SK-N-SH (cell line): Measurements from ENCODE around the gene SLC10A7. TPM values are rescaled to one million over a fixed set of nuclear protein-coding genes. Genes with fewer than 3 reads are reported as not detected.

Source experiments
- CTCF ChIA-PET: fragments of 300-600, 350-600 bp; formaldehyde crosslinking; extraction: SDS; loops from one replicate; lab custom pipeline; 2021; lab: Yijun Ruan, JAX
- POLR2A ChIA-PET: fragments of 350-600 bp; sonication (Branson Sonifier 250); formaldehyde crosslinking; extraction: SDS; loops from one replicate; lab custom pipeline; 2020; ENCODE audit warnings: antibody characterized with exemption, inconsistent platforms; lab: Yijun Ruan, JAX
- DNase-seq: peaks from one replicate; pipeline ENCODE4 v3.0.0; 2012
- H2AFZ ChIP-seq: fragments of 200-600 bp; sonication (generic); 2 replicates; pipeline ENCODE4 v1.8.1; 2016; ENCODE audit warnings: antibody characterized with exemption, mild to moderate bottlenecking, low read depth
- H3F3A ChIP-seq: fragments of 200-600 bp; sonication (generic); replicated peaks from 2 replicates; pipeline ENCODE3; 2016; ENCODE audit warnings: antibody characterized with exemption, mild to moderate bottlenecking; ENCODE audit not compliant: insufficient read depth
- H3K27ac ChIP-seq, 2 experiments: fragments of 200-500 bp in 1 of 2; fragments of 200-600 bp in 1 of 2; sonication (Bioruptor generic) in 1 of 2; sonication (generic), shearing (Covaris generic) in 1 of 2; 2 replicates each; pipeline versions ENCODE4 v1.5.1 to v1.6.1; 2014 to 2016; ENCODE audit warnings: low read depth in 2 of 2, inconsistent platforms in 1 of 2, low read length in 1 of 2, mild to moderate bottlenecking in 1 of 2, mixed read lengths in 1 of 2
- H3K27me3 ChIP-seq: fragments of 200-600 bp; sonication (generic), shearing (Covaris generic); 2 replicates; pipeline ENCODE4 v1.6.1; 2016; ENCODE audit warnings: mixed run types; ENCODE audit not compliant: insufficient read depth
- H3K36me3 ChIP-seq, 2 experiments: fragments of 200-500 bp in 1 of 2; fragments of 200-600 bp in 1 of 2; sonication (Bioruptor generic) in 1 of 2; sonication (generic) in 1 of 2; replicated peaks in 1 of 2; 2 replicates each; pipeline versions ENCODE3 to v1.5.1; 2014 to 2016; ENCODE audit warnings: low read length in 1 of 2, mild to moderate bottlenecking in 1 of 2; ENCODE audit not compliant: insufficient read depth in 2 of 2, control insufficient read depth in 1 of 2
- H3K4me1 ChIP-seq, 2 experiments: fragments of 200-500 bp in 1 of 2; fragments of 200-600 bp in 1 of 2; sonication (Bioruptor generic) in 1 of 2; sonication (generic), shearing (Covaris generic) in 1 of 2; 2 replicates each; pipeline versions ENCODE4 v1.5.1 to v1.6.1; 2014 to 2016; ENCODE audit warnings: low read depth in 1 of 2, low read length in 1 of 2, mixed run types in 1 of 2; ENCODE audit not compliant: insufficient read depth in 2 of 2, control insufficient read depth in 1 of 2
- H3K4me2 ChIP-seq: fragments of 200-600 bp; sonication (generic), shearing (Covaris generic); 2 replicates; pipeline ENCODE4 v1.6.1; 2017; ENCODE audit warnings: mixed run types
- H3K4me3 ChIP-seq, 2 experiments: fragments of 200-500 bp in 1 of 2; fragments of 200-600 bp in 1 of 2; sonication (Bioruptor generic) in 1 of 2; sonication (generic), shearing (Covaris generic) in 1 of 2; 2 replicates each; pipeline versions ENCODE4 v1.5.1 to v1.8.1; 2014 to 2016; ENCODE audit warnings: low read depth in 2 of 2, inconsistent platforms in 1 of 2, low read length in 1 of 2, mild to moderate bottlenecking in 1 of 2, mixed read lengths in 1 of 2, moderate library complexity in 1 of 2
- H3K79me2 ChIP-seq: fragments of 200-600 bp; sonication (generic); 2 replicates; pipeline ENCODE4 v1.8.1; 2017; ENCODE audit warnings: mild to moderate bottlenecking; ENCODE audit not compliant: insufficient read depth
- H3K9ac ChIP-seq: fragments of 200-600 bp; sonication (generic); 2 replicates; pipeline ENCODE4 v1.6.1; 2017; ENCODE audit warnings: mixed run types
- H3K9me2 ChIP-seq: fragments of 200-600 bp; sonication (generic); 2 replicates; pipeline ENCODE4 v1.6.1; 2017; ENCODE audit warnings: mixed run types
- H3K9me3 ChIP-seq: fragments of 200-600 bp; sonication (generic); 2 replicates; pipeline ENCODE4 v1.6.1; 2017; ENCODE audit warnings: mixed run types, mild to moderate bottlenecking, moderate library complexity
- H4K20me1 ChIP-seq: fragments of 200-600 bp; sonication (generic); 2 replicates; pipeline ENCODE4 v1.6.1; 2017; ENCODE audit warnings: mild to moderate bottlenecking, mixed run types; ENCODE audit not compliant: insufficient read depth
- CHD2 ChIP-seq: fragments of 150-350 bp; IDR thresholded peaks from 2 replicates; pipeline ENCODE4 v1.6.1; 2018; ENCODE audit warnings: low read length; ENCODE audit not compliant: partially characterized antibody
- ELF1 ChIP-seq: IDR thresholded peaks from 2 replicates; pipeline ENCODE4 v1.4.0; 2012
- EP300 ChIP-seq, 2 experiments: IDR thresholded peaks; 2 replicates each; pipeline versions ENCODE4 v1.4.0 to v1.6.1; 2012; ENCODE audit warnings: borderline replicate concordance in 1 of 2, low read depth in 1 of 2, low read length in 1 of 2
- FOXM1 ChIP-seq: IDR thresholded peaks from 2 replicates; pipeline ENCODE4 v1.4.0; 2012; ENCODE audit warnings: low read depth, mild to moderate bottlenecking
- GABPA ChIP-seq: IDR thresholded peaks from 2 replicates; pipeline ENCODE4 v1.4.0; 2012; ENCODE audit warnings: low read depth, mild to moderate bottlenecking
- GATA2 ChIP-seq: sonication (generic); formaldehyde crosslinking; IDR thresholded peaks from 2 replicates; pipeline ENCODE4 v1.5.0; 2020; ENCODE audit warnings: mild to moderate bottlenecking, missing genetic modification reagents
- MEF2A ChIP-seq: IDR thresholded peaks from 2 replicates; pipeline ENCODE4 v1.4.0; 2012; ENCODE audit warnings: low read depth, borderline replicate concordance
- NRF1 ChIP-seq: IDR thresholded peaks from 2 replicates; pipeline ENCODE4 v1.6.1; 2012; ENCODE audit warnings: low read depth, mild to moderate bottlenecking, low read length
- RAD21 ChIP-seq: IDR thresholded peaks from 2 replicates; pipeline ENCODE4 v1.6.1; 2012; ENCODE audit warnings: mild to moderate bottlenecking, low read length
- RCOR1 ChIP-seq: fragments of 150-350 bp; IDR thresholded peaks from 2 replicates; pipeline ENCODE4 v1.6.1; 2017; ENCODE audit warnings: antibody characterized with exemption, low read length
- REST ChIP-seq: IDR thresholded peaks from 2 replicates; pipeline ENCODE4 v1.6.1; 2012; ENCODE audit warnings: mild to moderate bottlenecking, low read depth, low read length, moderate library complexity
- SIN3A ChIP-seq: IDR thresholded peaks from 2 replicates; pipeline ENCODE4 v1.6.1; 2012; ENCODE audit warnings: low read depth, mild to moderate bottlenecking, low read length, moderate library complexity, borderline replicate concordance
- TAF1 ChIP-seq: IDR thresholded peaks from 2 replicates; pipeline ENCODE4 v1.6.1; 2012; ENCODE audit warnings: low read depth, mild to moderate bottlenecking, low read length, moderate library complexity, borderline replicate concordance
- TCF12 ChIP-seq: IDR thresholded peaks from 2 replicates; pipeline ENCODE4 v1.4.0; 2012
- YY1 ChIP-seq: IDR thresholded peaks from 2 replicates; pipeline ENCODE4 v1.4.0; 2012; ENCODE audit warnings: low read depth, mild to moderate bottlenecking
- WGBS: methylation state at CpG from one replicate; pipeline ENCODE4 v1.1.6; 2017; ENCODE audit warnings: low lambda C conversion rate; 5-methylcytosine and 5-hydroxymethylcytosine counted together
- polyA plus RNA-seq, 3 experiments: library from polyadenylated mRNA; depleted of rRNA; stranded (reverse); fragments of >200 nt; gene quantifications; 2 replicates each; pipeline ENCODE4 v1.2.3, GENCODE V29; 2012
- TF ChIP-seq, protein P1 (sequence below): fragments of 200-600 bp; sonication (generic); IDR thresholded peaks from 2 replicates; pipeline ENCODE4 v1.6.1; 2017; ENCODE audit warnings: antibody characterized with exemption, mild to moderate bottlenecking, moderate library complexity
- TF ChIP-seq, protein P2 (sequence below): IDR thresholded peaks from 2 replicates; pipeline ENCODE4 v1.4.0; 2012; ENCODE audit warnings: low read depth

SLC10A7 gene
- polyA plus RNA-seq, 1 of the 3 experiments (the other 2 are of a cell fraction), result 3.3 TPM

- TF ChIP-seq, protein P1, sequence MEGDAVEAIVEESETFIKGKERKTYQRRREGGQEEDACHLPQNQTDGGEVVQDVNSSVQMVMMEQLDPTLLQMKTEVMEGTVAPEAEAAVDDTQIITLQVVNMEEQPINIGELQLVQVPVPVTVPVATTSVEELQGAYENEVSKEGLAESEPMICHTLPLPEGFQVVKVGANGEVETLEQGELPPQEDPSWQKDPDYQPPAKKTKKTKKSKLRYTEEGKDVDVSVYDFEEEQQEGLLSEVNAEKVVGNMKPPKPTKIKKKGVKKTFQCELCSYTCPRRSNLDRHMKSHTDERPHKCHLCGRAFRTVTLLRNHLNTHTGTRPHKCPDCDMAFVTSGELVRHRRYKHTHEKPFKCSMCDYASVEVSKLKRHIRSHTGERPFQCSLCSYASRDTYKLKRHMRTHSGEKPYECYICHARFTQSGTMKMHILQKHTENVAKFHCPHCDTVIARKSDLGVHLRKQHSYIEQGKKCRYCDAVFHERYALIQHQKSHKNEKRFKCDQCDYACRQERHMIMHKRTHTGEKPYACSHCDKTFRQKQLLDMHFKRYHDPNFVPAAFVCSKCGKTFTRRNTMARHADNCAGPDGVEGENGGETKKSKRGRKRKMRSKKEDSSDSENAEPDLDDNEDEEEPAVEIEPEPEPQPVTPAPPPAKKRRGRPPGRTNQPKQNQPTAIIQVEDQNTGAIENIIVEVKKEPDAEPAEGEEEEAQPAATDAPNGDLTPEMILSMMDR, result no peak
- TF ChIP-seq TAF1 (no peak), RCOR1 (no peak), NRF1 (no peak), GATA2 (CRISPR knock-in tag) (no peak), MEF2A (no peak), YY1 (no peak), EP300 (IDR thresholded peaks at IDR 0.05; ENCODE audit: borderline replicate concordance in 1 of 2, low read depth in 1 of 2, low read length in 1 of 2) (no peak), ELF1 (no peak), RAD21 (no peak), CHD2 (no peak), GABPA (no peak)
- TF ChIP-seq, protein P2, sequence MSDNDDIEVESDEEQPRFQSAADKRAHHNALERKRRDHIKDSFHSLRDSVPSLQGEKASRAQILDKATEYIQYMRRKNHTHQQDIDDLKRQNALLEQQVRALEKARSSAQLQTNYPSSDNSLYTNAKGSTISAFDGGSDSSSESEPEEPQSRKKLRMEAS, result no peak
- H3F3A ChIP-seq, result peaks cover 20% of the 10 kb centered on the region
- H3K4me3 ChIP-seq, result no peak overlapping the region
- H3K9me3 ChIP-seq, result no peaks in the 10 kb centered on the region
- no peaks in the 10 kb centered on the region for H3K9me2 ChIP-seq
- no peak overlapping the region for H3K4me2 ChIP-seq
- ChIA-PET POLR2A (no interaction called here), CTCF (no interaction called here)
- H2AFZ ChIP-seq, result no peak overlapping the region
- peaks cover 0 to 30% of the 10 kb centered on the region in 2 experiments; a peak in 3 of 4 replicates for H3K4me1 ChIP-seq
- DNase-seq, result no peak
- no peaks in the 10 kb centered on the region for H3K79me2 ChIP-seq
- no peak overlapping the region for H3K9ac ChIP-seq
- no peaks in the 10 kb centered on the region for H4K20me1 ChIP-seq
- H3K27me3 ChIP-seq, result no peaks in the 10 kb centered on the region
- H3K27ac ChIP-seq, result no peak overlapping the region
- WGBS, result 90% methylated on average over 3 of the region's 3 CpGs
- H3K36me3 ChIP-seq, result no peaks in the 10 kb centered on the region
These were observed 152.3 kb downstream of the SLC10A7 start for GRCh38 chr4:146369446-146369845.

DNA sequence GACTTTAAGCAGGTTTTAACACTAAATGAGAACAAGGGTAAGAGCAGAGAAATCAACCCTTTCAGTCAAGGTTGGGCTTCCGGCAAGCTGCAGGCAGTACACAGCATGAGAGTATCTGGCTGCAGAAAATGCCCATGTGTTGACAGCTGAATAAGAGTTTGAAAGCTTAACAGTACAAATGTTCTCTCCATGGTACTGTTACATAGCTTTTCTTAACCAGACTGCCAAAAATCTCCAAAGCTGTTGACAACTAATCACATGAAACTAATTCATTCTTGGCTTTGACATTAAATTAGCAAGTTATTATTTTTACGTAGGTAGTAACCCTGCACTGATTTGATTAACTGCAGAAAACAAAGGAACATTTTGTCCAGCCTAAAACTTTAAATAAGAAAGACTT, 153.5 kb downstream of the SLC10A7 start:
- H3K27ac ChIP-seq, result no peak overlapping the region
- H3K36me3 ChIP-seq, result no peaks in the 10 kb centered on the region
- H3K9me3 ChIP-seq, result no peaks in the 10 kb centered on the region
- DNase-seq, result no peak
- H3K79me2 ChIP-seq, result no peaks in the 10 kb centered on the region
- ChIA-PET CTCF (no interaction called here), POLR2A (no interaction called here)
- no peak overlapping the region for H3K4me3 ChIP-seq
- H3K27me3 ChIP-seq, result no peaks in the 10 kb centered on the region
- peaks cover 0 to 30% of the 10 kb centered on the region in 2 experiments; a peak in 3 of 4 replicates for H3K4me1 ChIP-seq
- H3K4me2 ChIP-seq, result no peak overlapping the region
- TF ChIP-seq SIN3A, result no peak
- peak; percentile 25 for TF ChIP-seq TCF12
- no peak for TF ChIP-seq FOXM1
- TF ChIP-seq REST, result peak; percentile 46; the same call in 1 of the 2 replicates
- no peaks in the 10 kb centered on the region for H4K20me1 ChIP-seq
- H3F3A ChIP-seq, result peaks cover 20% of the 10 kb centered on the region
- WGBS, result 86% methylated on average over 2 of the region's 2 CpGs
- H3K9ac ChIP-seq, result no peak overlapping the region
- no peak overlapping the region for H2AFZ ChIP-seq
- no peaks in the 10 kb centered on the region for H3K9me2 ChIP-seq
